Fibroblast of lung (primary cell): ENCODE data around the gene GRID1.

ENCODE experiments used
- EZH2 ChIP-seq: IDR thresholded peaks from 2 replicates; pipeline ENCODE4 v1.5.1; 2012; ENCODE audit warnings: low read length, control low read depth, mild to moderate bottlenecking; ENCODE audit errors: missing control alignments
- TF ChIP-seq, protein P1 (sequence below), 2 donors: IDR thresholded peaks in 1 of 2; conservative IDR thresholded peaks in 1 of 2; 1 replicate in 1 of 2; 2 replicates in 1 of 2; pipeline ENCODE4 v1.5.1; 2011 to 2012; ENCODE audit warnings: low read length in 2 of 2, control low read depth in 1 of 2, inconsistent platforms in 1 of 2, low read depth in 1 of 2, mild to moderate bottlenecking in 1 of 2

GRCh38 chr10:85888004-85888403 is 478.6 kb downstream of the GRID1 start:
- TF ChIP-seq, protein P1, sequence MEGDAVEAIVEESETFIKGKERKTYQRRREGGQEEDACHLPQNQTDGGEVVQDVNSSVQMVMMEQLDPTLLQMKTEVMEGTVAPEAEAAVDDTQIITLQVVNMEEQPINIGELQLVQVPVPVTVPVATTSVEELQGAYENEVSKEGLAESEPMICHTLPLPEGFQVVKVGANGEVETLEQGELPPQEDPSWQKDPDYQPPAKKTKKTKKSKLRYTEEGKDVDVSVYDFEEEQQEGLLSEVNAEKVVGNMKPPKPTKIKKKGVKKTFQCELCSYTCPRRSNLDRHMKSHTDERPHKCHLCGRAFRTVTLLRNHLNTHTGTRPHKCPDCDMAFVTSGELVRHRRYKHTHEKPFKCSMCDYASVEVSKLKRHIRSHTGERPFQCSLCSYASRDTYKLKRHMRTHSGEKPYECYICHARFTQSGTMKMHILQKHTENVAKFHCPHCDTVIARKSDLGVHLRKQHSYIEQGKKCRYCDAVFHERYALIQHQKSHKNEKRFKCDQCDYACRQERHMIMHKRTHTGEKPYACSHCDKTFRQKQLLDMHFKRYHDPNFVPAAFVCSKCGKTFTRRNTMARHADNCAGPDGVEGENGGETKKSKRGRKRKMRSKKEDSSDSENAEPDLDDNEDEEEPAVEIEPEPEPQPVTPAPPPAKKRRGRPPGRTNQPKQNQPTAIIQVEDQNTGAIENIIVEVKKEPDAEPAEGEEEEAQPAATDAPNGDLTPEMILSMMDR (conservative IDR thresholded peaks at IDR 0.05 in 1 of 2, IDR thresholded peaks at IDR 0.05 in 1 of 2; ENCODE audit: low read depth in 1 of 2, low read length in 2 of 2) = no peak
- no peak for TF ChIP-seq EZH2
